ENCODE results near the gene PARP3.

DNA sequence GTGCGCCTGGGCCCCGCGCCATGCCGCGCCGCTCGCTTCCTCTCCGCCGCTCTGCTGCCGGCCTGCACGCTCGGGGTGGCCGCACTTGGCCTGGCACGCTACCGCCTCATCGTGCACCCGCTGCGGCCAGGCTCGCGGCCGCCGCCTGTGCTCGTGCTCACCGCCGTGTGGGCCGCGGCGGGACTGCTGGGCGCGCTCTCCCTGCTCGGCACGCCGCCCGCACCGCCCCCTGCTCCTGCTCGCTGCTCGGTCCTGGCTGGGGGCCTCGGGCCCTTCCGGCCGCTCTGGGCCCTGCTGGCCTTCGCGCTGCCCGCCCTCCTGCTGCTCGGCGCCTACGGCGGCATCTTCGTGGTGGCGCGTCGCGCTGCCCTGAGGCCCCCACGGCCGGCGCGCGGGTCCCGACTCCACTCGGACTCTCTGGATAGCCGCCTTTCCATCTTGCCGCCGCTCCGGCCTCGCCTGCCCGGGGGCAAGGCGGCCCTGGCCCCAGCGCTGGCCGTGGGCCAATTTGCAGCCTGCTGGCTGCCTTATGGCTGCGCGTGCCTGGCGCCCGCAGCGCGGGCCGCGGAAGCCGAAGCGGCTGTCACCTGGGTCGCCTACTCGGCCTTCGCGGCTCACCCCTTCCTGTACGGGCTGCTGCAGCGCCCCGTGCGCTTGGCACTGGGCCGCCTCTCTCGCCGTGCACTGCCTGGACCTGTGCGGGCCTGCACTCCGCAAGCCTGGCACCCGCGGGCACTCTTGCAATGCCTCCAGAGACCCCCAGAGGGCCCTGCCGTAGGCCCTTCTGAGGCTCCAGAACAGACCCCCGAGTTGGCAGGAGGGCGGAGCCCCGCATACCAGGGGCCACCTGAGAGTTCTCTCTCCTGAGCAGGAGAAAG, 14.0 kb downstream of the PARP3 start:
- TF ChIP-seq, protein P1, sequence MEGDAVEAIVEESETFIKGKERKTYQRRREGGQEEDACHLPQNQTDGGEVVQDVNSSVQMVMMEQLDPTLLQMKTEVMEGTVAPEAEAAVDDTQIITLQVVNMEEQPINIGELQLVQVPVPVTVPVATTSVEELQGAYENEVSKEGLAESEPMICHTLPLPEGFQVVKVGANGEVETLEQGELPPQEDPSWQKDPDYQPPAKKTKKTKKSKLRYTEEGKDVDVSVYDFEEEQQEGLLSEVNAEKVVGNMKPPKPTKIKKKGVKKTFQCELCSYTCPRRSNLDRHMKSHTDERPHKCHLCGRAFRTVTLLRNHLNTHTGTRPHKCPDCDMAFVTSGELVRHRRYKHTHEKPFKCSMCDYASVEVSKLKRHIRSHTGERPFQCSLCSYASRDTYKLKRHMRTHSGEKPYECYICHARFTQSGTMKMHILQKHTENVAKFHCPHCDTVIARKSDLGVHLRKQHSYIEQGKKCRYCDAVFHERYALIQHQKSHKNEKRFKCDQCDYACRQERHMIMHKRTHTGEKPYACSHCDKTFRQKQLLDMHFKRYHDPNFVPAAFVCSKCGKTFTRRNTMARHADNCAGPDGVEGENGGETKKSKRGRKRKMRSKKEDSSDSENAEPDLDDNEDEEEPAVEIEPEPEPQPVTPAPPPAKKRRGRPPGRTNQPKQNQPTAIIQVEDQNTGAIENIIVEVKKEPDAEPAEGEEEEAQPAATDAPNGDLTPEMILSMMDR (IDR thresholded peaks at IDR 0.05) = peak in 5 of 6 experiments; percentile 14 to 45 (median 18)
- TF ChIP-seq POLR2A (IDR thresholded peaks at IDR 0.05) = no peak

Measured in thyroid gland (tissue), 4 donors.